Stimulated activated CD8-positive, alpha-beta memory T cell treated with anti-CD3 and anti-CD28 coated beads, Interleukin-4, amount 100 ng/mL, for 4 hours (primary cell): ENCODE data around the gene PBX3.

ENCODE experiments used
- DNase-seq, 2 donors: peaks; one replicate each; pipeline ENCODE4 v3.0.0-alpha.2; 2020; ENCODE audit warnings: low read depth in 2 of 2, low spot score in 1 of 2

Gene PBX3

DNA sequence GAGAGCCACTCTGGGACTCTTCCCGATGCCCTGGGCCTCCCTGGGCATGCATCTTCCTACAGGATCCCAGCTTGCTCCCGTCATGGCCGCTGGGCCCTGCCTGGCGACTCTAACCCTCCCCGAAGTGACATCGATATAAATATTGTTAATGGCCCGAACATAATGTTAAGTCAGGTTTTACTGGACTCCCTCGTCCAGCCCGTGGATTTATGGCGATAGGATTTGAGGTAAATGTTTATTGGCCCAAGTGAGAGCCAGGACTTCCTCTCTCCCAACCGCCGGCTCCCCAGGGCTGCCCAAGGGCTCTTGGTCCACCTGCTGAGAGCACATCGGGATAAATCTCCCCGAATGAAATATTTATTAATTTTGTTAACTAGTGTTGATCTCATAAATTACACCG is 246.3 kb downstream of the PBX3 start:
- no peak for DNase-seq

DNA sequence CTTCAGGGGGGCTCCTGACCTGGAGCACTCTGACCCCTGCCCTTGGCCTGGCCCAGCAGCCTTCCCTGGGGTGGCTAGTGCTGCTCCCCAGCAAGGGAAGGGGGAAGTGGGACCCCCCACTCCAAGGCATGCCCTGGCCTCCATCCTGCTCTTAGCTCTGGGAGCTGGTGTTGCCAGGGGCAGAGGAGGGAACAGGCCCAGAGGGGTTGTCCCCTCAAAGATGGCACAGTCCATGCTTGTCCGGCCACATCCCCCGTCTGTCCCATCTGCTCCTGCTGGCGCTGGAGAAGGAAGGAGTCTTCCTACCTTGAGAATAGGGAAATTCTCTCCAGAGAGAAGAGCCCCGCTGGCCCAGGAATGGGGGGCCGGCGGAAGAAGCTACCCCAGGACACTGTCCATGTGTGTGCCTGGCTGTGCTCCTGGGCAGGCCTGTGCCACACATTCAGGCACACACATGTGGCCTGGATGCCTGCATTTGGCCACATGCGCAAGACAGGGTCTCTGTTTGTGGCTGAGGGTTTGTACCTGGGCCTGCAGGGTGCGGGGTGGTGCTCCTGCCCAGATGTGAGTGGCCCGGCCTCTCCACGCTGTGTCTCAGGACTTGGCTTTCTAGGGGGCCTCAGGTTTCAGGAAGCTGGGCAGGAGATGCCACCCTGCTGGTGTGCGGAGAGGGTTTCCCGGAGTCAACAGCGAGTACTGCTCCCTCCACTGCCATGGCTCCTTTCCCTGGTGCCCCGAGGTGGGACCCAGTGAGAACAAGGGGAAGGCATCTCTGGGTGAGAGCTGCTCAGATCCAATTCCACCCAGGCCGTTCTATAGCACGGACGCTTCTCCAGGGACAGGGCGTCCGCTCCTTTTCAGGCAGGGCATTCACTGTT is 247.1 kb downstream of the PBX3 start:
- DNase-seq, result no peak

DNA sequence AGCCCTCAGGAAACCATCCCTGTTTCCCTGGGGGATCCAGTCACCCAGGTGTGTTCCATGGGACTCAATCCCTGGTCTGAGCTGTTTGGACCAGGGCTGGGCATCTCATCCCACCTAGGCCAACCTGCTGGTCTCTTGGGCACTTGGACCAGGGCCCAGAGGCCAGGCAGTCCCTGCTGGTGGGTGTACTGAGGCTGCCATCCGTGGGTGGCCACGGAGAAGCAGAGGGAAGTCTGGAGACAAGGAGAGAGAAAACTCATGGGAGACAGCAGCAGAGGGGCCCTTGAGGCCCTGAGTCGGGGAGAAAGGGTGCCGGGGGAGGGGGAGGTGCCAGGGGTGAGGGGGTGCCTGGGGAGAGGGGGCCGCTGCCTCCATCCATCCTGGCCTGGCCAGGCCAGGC is 247.8 kb downstream of the PBX3 start:
- DNase-seq, result no peak

DNA sequence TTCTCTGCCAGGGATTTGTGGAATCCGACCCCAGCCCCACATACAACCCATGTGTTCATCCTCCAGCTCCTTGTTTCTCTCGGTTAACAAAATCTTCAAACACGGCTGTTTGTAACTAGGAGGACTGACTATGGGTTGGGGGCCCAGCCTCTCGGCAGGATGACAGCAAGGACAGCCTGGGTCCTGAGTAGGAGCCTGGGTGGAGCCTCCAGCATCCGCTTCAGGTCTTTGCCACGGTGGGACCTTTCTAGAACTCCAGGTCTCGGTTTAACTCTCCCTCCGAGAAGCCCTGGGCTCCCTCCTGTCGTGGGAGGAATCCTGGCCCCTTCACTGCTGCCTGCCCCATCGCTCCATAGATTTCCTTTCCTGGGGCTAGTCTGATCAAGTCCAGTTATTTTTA is 248.5 kb downstream of the PBX3 start:
- no peak for DNase-seq

DNA sequence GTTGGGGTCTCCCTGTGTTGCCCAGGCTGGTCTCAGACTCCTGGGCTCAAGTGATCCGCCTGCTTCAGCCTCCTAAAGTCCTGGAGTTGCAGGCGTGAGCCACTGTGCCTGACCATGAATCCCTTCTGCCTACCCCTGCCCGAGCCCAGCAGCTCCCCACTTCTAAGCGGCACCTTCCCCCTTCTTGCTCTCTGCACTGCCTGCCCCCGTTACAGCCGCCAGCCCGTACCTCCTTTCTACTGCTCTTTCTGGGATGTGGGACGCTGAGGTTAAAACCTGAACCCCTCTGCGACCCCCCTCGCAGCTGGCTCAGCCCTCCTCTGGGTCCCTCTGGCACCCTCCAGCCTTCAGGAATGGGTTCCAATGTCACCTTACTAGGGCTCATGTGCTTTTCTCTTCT is 249.6 kb downstream of the PBX3 start:
- DNase-seq, result no peak

DNA sequence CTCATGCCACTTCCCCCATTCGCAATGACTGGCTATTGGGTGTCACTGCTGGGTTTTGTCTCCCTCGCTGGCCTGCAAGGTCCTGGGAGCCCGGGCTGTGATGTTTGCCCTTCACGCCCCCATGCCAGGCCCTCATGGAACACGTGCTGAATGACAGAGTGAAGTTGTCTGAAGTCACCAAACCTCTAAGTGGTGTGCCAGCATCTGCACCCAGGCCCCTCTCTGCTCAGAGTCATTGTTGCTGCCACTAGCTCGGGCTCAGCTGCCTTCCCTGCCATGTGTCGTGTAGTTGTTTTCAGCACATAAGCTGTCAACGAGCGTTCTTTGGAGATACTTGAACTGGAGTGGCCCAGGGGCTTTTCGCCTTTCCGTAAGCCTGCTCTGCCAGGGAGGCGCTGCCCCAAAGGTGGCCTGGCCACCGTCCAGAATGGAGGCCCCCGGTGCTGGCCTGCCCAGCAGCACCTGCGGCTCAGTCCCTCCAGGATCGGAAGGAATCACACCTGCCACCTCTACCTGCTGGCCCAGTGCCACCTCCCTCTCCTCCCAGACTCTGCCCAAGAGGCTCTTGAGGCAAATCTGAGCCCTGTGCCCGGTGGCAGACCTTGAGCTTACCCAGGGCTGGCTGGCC is 250.1 kb downstream of the PBX3 start:
- DNase-seq, result no peak

DNA sequence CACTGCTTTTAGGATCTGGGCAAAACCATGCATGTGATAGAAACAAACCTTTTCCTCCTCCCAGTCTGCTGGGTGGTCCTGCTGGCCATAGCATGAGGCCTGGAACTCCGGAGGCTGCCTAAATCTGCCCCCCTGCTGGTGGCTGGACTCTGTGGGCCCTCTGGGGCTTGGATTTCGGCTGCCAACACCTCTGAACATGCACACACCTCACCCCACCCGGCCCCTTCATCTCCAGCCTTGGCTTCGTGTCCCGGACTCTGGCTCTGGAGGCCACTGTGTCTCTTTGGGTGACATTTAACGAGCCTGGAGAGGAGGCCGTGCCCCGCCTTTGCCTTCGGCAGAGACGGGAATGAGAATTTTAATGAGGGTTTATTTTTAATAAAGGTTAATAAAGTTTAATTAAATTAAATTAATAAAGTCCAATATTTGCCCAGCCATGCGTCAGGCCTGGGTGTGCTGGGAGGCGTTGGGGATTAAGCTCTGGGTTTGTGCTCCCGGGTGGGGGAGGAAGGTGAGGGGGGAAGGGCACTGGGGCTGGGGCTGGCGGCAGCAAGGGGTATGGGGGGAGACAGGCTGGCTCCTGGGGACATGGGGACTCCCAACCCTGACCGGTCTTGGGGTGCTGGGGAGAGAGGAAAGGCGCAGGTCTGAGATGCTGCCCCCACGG is 251.8 kb downstream of the PBX3 start:
- DNase-seq, result no peak

DNA sequence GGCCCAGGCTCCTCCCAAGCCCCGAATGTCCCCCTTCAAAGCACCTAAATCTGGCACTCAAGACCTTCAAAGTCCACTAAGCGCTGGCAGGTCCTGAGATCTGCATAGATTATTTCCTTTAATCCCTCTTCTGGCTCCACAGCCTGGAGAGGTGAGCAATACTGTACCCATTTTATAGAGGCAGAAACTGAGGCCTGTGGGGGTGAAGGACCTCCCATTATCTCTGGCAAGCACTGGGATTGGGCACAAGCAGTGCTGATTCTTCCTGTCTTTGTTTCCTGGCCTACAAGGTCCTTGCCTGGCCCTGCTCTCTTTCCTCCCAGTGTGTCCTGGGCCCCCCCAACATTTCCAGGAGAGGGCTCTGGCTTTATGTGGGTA is 252.3 kb downstream of the PBX3 start:
- no peak for DNase-seq

DNA sequence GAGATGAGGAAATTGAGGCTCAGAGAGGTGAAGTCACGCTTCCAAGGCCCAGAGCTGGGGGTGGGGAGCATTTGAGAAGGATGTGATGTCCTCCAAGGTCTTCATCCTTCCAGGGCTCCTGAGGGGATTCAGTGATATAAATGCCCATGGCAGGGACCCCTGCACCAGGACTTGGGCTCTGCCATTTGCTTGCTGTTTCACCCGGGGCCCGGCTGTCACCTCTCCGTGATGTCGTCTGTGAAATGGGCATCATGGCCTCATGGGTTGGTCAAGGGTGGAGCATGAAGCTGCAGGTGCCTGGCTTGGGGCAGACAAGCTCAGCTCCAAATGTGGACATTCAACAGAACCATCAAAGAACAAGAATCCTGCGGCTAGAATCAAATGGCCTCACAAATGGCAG is 253.1 kb downstream of the PBX3 start:
- no peak for DNase-seq

DNA sequence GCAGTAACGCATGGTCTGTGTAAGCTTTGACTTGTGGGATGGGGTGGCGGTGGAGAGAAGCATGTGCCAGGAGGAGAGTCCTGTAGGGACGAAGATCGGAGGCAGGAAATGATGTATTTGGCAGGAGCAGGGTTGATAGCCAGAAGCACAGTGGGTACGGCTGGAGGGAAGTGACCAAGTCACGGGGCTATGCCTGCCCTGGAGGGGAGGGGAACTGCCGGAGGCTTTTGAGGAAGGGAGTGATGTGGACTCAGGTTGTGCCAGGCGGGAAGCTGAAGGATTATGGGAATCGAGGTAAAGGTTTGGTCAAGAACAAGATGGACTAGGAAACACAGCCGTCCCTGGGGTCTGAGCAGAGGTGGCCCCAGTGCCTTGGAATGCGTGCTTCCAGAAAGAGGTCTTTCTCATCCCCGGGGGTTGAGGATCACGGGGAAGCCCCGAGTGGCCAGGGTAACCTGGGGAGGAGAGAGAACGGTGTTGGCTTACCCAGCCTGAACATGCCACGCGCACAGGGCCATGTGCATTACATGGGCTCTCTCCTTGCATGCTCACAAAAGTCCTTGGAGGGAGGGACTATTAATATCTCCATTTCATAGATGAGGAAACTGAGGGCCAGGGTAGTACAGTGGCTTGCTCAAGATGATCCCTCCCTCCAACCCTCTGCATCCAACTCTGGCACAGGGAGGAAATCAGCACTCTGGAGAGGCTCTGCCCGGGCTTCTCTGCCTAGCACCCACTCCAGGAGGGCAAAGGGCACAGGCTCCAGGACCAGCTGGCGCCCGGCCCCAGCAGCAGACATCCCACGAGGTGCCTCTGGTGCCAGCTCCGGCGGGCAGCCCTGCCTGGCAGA is 253.8 kb downstream of the PBX3 start:
- DNase-seq, result no peak

DNA sequence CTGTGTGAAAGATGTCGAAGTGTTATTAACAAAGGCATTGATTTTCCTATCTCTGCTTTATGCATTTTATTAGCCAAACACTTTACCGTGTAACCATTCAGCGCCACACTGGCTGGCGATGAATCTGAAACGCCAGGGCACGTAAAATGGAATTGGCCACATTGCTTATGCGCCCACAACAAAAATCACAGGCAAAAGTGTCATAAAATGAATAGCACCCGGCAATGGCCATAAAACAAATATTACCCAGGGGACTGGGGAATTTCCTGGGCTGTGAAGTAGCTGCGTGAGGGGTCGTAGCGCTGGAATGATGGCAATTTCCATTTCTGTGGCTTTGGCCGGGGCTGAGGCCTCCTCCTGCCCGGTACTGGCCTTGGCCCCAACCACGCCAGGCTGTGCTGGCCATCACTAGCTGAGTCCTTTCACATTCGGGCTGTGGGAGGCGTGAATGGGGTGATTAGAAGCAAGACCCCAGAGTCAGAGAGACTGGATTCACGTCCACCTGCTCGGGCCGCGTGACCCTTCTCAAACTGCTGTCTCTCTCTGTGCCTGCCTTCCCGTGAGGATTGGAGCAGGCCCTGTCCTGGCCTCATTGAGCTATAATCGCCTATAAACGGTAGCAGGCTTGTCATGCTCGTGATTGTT is 254.5 kb downstream of the PBX3 start:
- DNase-seq, result no peak

DNA sequence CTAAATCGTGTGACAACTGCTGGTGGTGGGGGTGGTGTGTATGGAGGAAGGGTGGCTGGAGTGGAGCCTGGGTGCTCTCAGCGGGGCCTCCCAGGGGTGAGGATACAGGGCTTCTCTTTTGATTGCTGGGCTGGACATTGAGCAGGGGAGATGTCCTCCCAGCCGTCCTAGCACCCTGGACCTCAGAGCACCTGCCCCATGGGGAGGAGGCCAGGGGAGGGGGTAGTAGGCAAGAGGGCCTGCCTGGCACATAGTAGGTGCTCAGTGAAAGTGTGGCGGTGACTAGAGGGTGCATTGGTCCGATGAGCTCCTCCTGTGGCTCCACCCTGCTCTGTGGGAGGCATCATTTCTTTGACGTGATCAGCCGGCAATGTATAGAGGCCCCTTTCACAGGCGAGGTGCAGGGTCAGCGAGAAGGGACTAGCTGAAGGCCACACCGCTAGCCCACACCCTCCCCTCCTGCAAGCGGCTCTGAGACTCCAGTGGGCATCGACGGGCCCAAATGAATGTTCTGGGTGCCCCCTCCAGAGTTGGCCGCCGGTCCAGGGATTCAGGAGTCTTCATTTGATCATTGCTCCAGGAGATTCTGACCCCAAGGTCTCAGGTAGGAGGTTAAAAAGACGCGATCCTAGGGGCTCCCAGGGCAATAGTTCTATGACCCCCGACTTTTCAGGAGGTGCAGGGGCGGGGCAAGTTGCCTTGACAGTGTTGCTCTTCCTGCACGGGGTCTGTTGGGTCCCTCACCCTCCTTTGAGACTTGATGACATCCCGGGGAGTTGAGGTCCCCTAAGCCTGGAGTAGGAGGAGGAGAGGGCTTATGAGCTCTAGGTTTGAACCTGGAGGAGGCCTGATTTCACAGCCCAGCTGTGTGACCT is 255.5 kb downstream of the PBX3 start:
- no peak for DNase-seq

DNA sequence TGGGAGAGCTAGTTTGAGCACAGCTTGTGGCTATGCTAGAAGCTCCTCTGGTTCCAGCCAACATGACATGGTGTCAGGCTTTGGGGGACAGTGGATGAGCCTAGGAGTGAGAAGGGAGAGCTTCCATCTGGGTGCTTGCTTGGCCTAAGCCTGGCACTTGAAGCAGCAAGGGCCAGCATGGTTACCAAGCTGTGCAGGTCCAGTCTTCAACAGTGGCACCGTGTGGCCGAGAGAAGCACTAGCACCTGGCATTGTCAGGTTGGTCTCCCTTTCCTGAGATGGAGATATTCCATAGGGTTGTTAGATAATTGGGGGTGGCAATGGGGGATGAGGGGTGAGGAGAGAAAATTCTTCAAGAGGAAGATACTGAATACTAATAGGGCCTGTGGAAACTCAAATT is 261.9 kb downstream of the PBX3 start:
- no peak for DNase-seq

DNA sequence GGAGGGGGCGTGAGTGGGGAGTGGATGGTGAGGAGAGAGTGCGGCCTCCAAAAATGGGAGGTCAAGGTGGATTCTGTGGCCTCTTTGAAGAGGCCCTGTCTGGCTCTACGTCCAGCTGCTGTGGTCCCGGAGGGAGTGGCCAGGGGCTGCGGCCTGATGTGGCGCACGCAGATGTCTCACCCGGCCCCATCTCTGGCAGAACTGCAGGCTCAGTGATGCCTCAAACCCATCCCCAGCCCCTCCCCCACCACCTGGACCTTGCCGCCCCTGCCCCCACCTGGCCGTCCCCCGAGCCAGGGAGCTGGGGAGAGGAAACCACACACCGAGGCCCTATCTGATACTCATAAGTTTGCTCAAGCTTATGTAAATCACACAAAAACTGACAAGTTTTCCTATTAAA is 267.6 kb downstream of the PBX3 start:
- DNase-seq, result no peak

DNA sequence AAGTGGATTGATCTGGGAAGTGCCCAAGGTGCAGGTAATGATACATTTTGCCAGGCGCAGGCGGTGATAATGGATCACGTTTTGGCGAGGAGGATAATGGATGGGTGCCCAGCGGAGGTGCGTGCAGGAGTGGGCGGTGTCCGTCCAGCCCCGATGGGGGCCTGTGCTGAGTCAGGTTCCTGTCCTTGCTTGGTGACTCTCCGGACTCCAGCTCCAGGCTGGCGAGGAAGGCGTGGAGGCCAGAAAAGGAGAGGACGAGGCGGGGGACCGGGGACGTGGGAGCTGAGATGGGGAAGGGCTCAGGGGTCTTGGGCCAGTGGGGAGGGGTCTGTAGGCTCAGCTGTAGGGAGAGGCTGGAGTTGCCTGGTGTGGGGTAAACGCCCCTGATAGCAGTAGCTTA is 268.3 kb downstream of the PBX3 start:
- no peak for DNase-seq

DNA sequence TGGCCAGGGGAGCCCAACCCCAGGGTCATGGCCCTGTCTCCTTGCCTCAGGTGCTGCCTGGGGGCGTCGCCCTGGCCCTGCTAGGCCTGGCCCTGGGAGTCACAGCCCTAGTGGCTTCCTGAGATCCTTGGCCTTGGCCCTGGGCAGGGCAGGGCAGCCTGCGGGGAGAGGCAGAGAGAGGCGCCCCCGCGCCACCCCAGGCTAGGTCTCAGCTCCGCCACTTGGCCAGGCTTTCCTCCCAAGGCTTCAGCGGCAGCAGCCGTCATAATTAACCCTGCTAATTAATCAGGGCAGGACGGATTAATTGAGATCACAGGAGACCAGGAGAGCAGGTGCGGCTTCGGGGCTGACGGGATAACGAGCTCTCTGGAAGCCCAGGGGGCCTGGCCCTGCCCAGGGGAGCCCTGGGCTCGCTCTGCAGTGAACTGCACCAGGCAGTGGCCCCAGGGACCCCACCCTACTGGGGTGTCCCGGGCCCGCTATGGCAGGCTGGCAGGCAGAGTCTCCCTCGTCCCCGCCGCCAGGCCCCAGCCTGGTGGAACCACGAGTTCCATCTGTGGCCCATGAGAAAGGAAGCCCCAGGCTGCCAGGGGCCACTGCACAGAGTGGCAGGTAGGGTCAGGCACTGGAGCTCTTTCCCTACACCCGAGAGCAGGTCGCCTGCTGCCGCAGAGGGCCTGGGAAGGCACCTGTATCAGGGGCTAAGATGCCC is 269.6 kb downstream of the PBX3 start:
- DNase-seq, result no peak
